ENCODE results near the gene PAAF1. TPM values are rescaled to one million over a fixed set of nuclear protein-coding genes. Genes with fewer than 3 reads are reported as not detected.
"Not testable (repeated sequence)": the region's sequence is repeated elsewhere in the genome, so short reads cannot be mapped to it uniquely, and the experiment has no call there.

PAAF1 gene
- polyA plus RNA-seq, 4 donors, result 9.2 to 31.7 (median 13.6) TPM

- no peak for FAIRE-seq
- no peak overlapping the region for H3K4me3 ChIP-seq (ENCODE audit: low read depth in 1 of 3, low read length in 3 of 3)
- no peaks in the 10 kb centered on the region for H3K9me3 ChIP-seq (ENCODE audit: control insufficient read depth in 2 of 2, insufficient read depth in 1 of 2, low read depth in 1 of 2, low read length in 1 of 2)
- WGBS, 3 donors, result 87 to 89% (median 88%) methylated on average over 3 of the region's 3 CpGs
- DNase-seq, result no peak
- H3K27me3 ChIP-seq (ENCODE audit: control insufficient read depth in 3 of 3, insufficient read depth in 3 of 3, low read length in 3 of 3), result no peaks in the 10 kb centered on the region
- H3K36me3 ChIP-seq (ENCODE audit: control insufficient read depth in 3 of 3, insufficient read depth in 2 of 3, low read depth in 1 of 3, low read length in 3 of 3), result peaks cover 0 to 31% (median 4%) of the 10 kb centered on the region in 3 donors
- peaks cover 2 to 26% (median 2%) of the 10 kb centered on the region in 3 donors for H3K4me1 ChIP-seq (ENCODE audit: control insufficient read depth in 3 of 3, insufficient read depth in 2 of 3, low read depth in 1 of 3, low read length in 2 of 3)
- peak overlapping the region in 1 of 3 donors; percentile 52 for H3K27ac ChIP-seq (ENCODE audit: low read depth in 1 of 3, low read length in 2 of 3)
Observed at GRCh38 chr11:73870261-73870660, 6.5 kb upstream of the PAAF1 start.

GRCh38 chr11:73872749-73873357 lies 3.9 kb upstream of the PAAF1 start:
- no peak overlapping the region for H3K27ac ChIP-seq (ENCODE audit: low read depth in 1 of 3, low read length in 2 of 3)
- H3K4me3 ChIP-seq (ENCODE audit: low read depth in 1 of 3, low read length in 3 of 3), result no peak overlapping the region
- no peaks in the 10 kb centered on the region for H3K9me3 ChIP-seq (ENCODE audit: control insufficient read depth in 2 of 2, insufficient read depth in 1 of 2, low read depth in 1 of 2, low read length in 1 of 2)
- FAIRE-seq (no peak), DNase-seq (no peak)
- WGBS, 3 donors, result 94 to 96% (median 94%) methylated on average over 9 of the region's 9 CpGs
- H3K4me1 ChIP-seq (ENCODE audit: control insufficient read depth in 3 of 3, insufficient read depth in 2 of 3, low read depth in 1 of 3, low read length in 2 of 3), result peaks cover 4 to 26% (median 5%) of the 10 kb centered on the region in 3 donors
- peaks cover 0 to 31% (median 4%) of the 10 kb centered on the region in 3 donors for H3K36me3 ChIP-seq (ENCODE audit: control insufficient read depth in 3 of 3, insufficient read depth in 2 of 3, low read depth in 1 of 3, low read length in 3 of 3)
- no peaks in the 10 kb centered on the region for H3K27me3 ChIP-seq (ENCODE audit: control insufficient read depth in 3 of 3, insufficient read depth in 3 of 3, low read length in 3 of 3)

GRCh38 chr11:73875380-73875779 lies 1.4 kb upstream of the PAAF1 start:
- Histone ChIP-seq H3K4me3 (ENCODE audit: low read depth in 1 of 3, low read length in 3 of 3) (peak overlapping the region in 2 of 3 donors; percentile 48 to 62), H3K36me3 (ENCODE audit: control insufficient read depth in 3 of 3, insufficient read depth in 2 of 3, low read depth in 1 of 3, low read length in 3 of 3) (peaks cover 0 to 37% (median 4%) of the 10 kb centered on the region in 3 donors), H3K27me3 (ENCODE audit: control insufficient read depth in 3 of 3, insufficient read depth in 3 of 3, low read length in 3 of 3) (no peaks in the 10 kb centered on the region), H3K27ac (ENCODE audit: low read depth in 1 of 3, low read length in 2 of 3) (peak overlapping the region in 1 of 3 donors; percentile 97), H3K9me3 (ENCODE audit: control insufficient read depth in 2 of 2, insufficient read depth in 1 of 2, low read depth in 1 of 2, low read length in 1 of 2) (no peaks in the 10 kb centered on the region), H3K4me1 (ENCODE audit: control insufficient read depth in 3 of 3, insufficient read depth in 2 of 3, low read depth in 1 of 3, low read length in 2 of 3) (peaks cover 2 to 8% (median 3%) of the 10 kb centered on the region in 3 donors)
- DNase-seq (peak; percentile 13 to 15), FAIRE-seq (no peak)
- 78 to 88% (median 83%) methylated on average over 1 of the region's 1 CpG for WGBS, 3 donors

GRCh38 chr11:73875840-73876239 lies 959 bp upstream of the PAAF1 start:
- Histone ChIP-seq H3K27ac (ENCODE audit: low read depth in 1 of 3, low read length in 2 of 3) (peak overlapping the region; percentile 35 to 97 (median 51)), H3K9me3 (ENCODE audit: control insufficient read depth in 2 of 2, insufficient read depth in 1 of 2, low read depth in 1 of 2, low read length in 1 of 2) (no peaks in the 10 kb centered on the region), H3K4me1 (ENCODE audit: control insufficient read depth in 3 of 3, insufficient read depth in 2 of 3, low read depth in 1 of 3, low read length in 2 of 3) (peaks cover 2 to 8% (median 3%) of the 10 kb centered on the region in 3 donors), H3K27me3 (ENCODE audit: control insufficient read depth in 3 of 3, insufficient read depth in 3 of 3, low read length in 3 of 3) (no peaks in the 10 kb centered on the region), H3K4me3 (ENCODE audit: low read depth in 1 of 3, low read length in 3 of 3) (peak overlapping the region in 2 of 3 donors; percentile 48 to 62), H3K36me3 (ENCODE audit: control insufficient read depth in 3 of 3, insufficient read depth in 2 of 3, low read depth in 1 of 3, low read length in 3 of 3) (peaks cover 0 to 36% (median 4%) of the 10 kb centered on the region in 3 donors)
- FAIRE-seq (no peak), DNase-seq (peak; percentile 22 to 35)
- WGBS, 3 donors, result 13 to 32% (median 15%) methylated on average over 8 of the region's 8 CpGs

GRCh38 chr11:73878771-73879170 lies 2.0 kb downstream of the PAAF1 start:
- H3K36me3 ChIP-seq (ENCODE audit: control insufficient read depth in 3 of 3, insufficient read depth in 2 of 3, low read depth in 1 of 3, low read length in 3 of 3), result peaks cover 0 to 24% (median 0%) of the 10 kb centered on the region in 3 donors
- FAIRE-seq (no peak), DNase-seq (no peak)
- H3K4me1 ChIP-seq (ENCODE audit: control insufficient read depth in 3 of 3, insufficient read depth in 2 of 3, low read depth in 1 of 3, low read length in 2 of 3), result peaks cover 2 to 8% (median 3%) of the 10 kb centered on the region in 3 donors
- no peaks in the 10 kb centered on the region for H3K9me3 ChIP-seq (ENCODE audit: control insufficient read depth in 2 of 2, insufficient read depth in 1 of 2, low read depth in 1 of 2, low read length in 1 of 2)
- H3K4me3 ChIP-seq (ENCODE audit: low read depth in 1 of 3, low read length in 3 of 3), result no peak overlapping the region
- no peak overlapping the region for H3K27ac ChIP-seq (ENCODE audit: low read depth in 1 of 3, low read length in 2 of 3)
- 83 to 88% (median 86%) methylated on average over 1 of the region's 1 CpG for WGBS, 3 donors
- no peaks in the 10 kb centered on the region for H3K27me3 ChIP-seq (ENCODE audit: control insufficient read depth in 3 of 3, insufficient read depth in 3 of 3, low read length in 3 of 3)

GRCh38 chr11:73880449-73880848 lies 3.6 kb downstream of the PAAF1 start:
- H3K27ac ChIP-seq (ENCODE audit: low read depth in 1 of 3, low read length in 2 of 3); DNase-seq; H3K4me1 ChIP-seq (ENCODE audit: control insufficient read depth in 3 of 3, insufficient read depth in 2 of 3, low read depth in 1 of 3, low read length in 2 of 3); FAIRE-seq; H3K9me3 ChIP-seq (ENCODE audit: control insufficient read depth in 2 of 2, insufficient read depth in 1 of 2, low read depth in 1 of 2, low read length in 1 of 2); H3K27me3 ChIP-seq (ENCODE audit: control insufficient read depth in 3 of 3, insufficient read depth in 3 of 3, low read length in 3 of 3); H3K4me3 ChIP-seq (ENCODE audit: low read depth in 1 of 3, low read length in 3 of 3): not testable (repeated sequence)
- WGBS, 3 donors, result 90 to 97% (median 95%) methylated on average over 9 to 10 of the region's 10 CpGs
- H3K36me3 ChIP-seq (ENCODE audit: control insufficient read depth in 3 of 3, insufficient read depth in 2 of 3, low read depth in 1 of 3, low read length in 3 of 3), result peaks cover 0 to 22% (median 0%) of the 10 kb centered on the region in 3 donors

GRCh38 chr11:73883856-73884255 lies 7.1 kb downstream of the PAAF1 start:
- Histone ChIP-seq H3K4me1 (ENCODE audit: control insufficient read depth in 3 of 3, insufficient read depth in 2 of 3, low read depth in 1 of 3, low read length in 2 of 3) (no peaks in the 10 kb centered on the region), H3K27me3 (ENCODE audit: control insufficient read depth in 3 of 3, insufficient read depth in 3 of 3, low read length in 3 of 3) (no peaks in the 10 kb centered on the region), H3K4me3 (ENCODE audit: low read depth in 1 of 3, low read length in 3 of 3) (no peak overlapping the region), H3K27ac (ENCODE audit: low read depth in 1 of 3, low read length in 2 of 3) (no peak overlapping the region), H3K9me3 (ENCODE audit: control insufficient read depth in 2 of 2, insufficient read depth in 1 of 2, low read depth in 1 of 2, low read length in 1 of 2) (no peaks in the 10 kb centered on the region), H3K36me3 (ENCODE audit: control insufficient read depth in 3 of 3, insufficient read depth in 2 of 3, low read depth in 1 of 3, low read length in 3 of 3) (peaks cover 0 to 32% (median 1%) of the 10 kb centered on the region in 3 donors)
- WGBS, 3 donors, result 91 to 97% (median 97%) methylated on average over 2 of the region's 2 CpGs
- FAIRE-seq (no peak), DNase-seq (no peak)

GRCh38 chr11:73888244-73888643 lies 11.4 kb downstream of the PAAF1 start:
- FAIRE-seq (no peak), DNase-seq (no peak)
- H3K4me3 ChIP-seq (ENCODE audit: low read depth in 1 of 3, low read length in 3 of 3), result no peak overlapping the region
- H3K27ac ChIP-seq (ENCODE audit: low read depth in 1 of 3, low read length in 2 of 3), result no peak overlapping the region
- H3K36me3 ChIP-seq (ENCODE audit: control insufficient read depth in 3 of 3, insufficient read depth in 2 of 3, low read depth in 1 of 3, low read length in 3 of 3), result peaks cover 2 to 31% (median 6%) of the 10 kb centered on the region in 3 donors
- no peaks in the 10 kb centered on the region for H3K9me3 ChIP-seq (ENCODE audit: control insufficient read depth in 2 of 2, insufficient read depth in 1 of 2, low read depth in 1 of 2, low read length in 1 of 2)
- 95 to 97% (median 95%) methylated on average over 3 of the region's 3 CpGs for WGBS, 3 donors
- H3K27me3 ChIP-seq (ENCODE audit: control insufficient read depth in 3 of 3, insufficient read depth in 3 of 3, low read length in 3 of 3), result no peaks in the 10 kb centered on the region
- H3K4me1 ChIP-seq (ENCODE audit: control insufficient read depth in 3 of 3, insufficient read depth in 2 of 3, low read depth in 1 of 3, low read length in 2 of 3), result no peaks in the 10 kb centered on the region

Data from small intestine (tissue), 7 donors.